ENCODE results near the gene FHL2. TPM values are rescaled to one million over a fixed set of nuclear protein-coding genes. Genes with fewer than 3 reads are reported as not detected.

The FHL2 gene
- total and polyA plus RNA-seq, 9 of the 15 experiments (the other 6 are each of a cell fraction or from before 2014, with no cell fraction given) = 7.5 to 33.1 (median 23.9) TPM

DNA sequence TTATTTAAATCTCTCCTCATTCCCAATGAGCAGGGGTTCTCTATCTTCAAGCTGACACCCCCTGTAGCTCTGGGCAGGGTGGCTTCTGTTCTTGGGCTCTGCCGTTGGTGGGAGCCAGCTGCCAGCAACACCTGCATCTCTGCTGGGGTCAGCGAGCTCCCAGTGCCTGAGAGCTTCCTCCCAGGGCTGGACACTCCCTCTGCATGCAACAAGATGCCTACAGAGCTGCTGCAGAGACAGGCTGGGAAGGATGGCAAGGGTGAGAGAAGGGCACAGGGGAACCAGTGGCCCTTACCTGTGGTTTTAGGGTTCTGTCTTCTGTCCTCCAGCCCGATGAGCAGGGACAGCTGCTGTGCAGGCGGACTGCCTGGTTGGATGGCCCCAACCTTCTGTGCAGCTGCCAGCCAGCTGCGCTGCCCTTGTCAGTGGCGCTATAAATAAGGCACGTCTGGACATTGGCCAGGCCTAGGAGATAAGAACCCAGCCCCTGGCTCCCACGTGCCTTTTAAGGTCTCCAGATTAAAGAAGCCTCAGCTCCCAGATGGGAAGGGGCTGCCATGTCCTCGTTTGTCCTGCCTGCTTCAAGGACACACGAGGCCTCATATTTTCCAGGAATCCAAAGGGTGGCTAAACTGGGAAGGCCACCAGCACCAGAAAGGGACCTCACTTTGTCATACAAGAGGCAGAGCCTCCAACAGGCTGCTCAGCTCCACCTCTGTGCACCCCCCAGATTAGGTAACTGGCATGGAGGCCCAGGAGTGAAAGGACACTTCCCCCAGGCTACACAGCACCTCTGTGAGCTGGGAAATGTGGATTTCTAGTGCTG lies 39.5 kb upstream of the FHL2 start (continued):
- TF ChIP-seq TFAM (CRISPR knock-in tag; conservative IDR thresholded peaks at IDR 0.05) (no peak), ZNF23 (CRISPR knock-in tag; IDR thresholded peaks at IDR 0.05) (no peak), SOX6 (IDR thresholded peaks at IDR 0.05) (peak; percentile 15; the same call in 1 of the 2 replicates), XRCC4 (IDR thresholded peaks at IDR 0.05; ENCODE audit: extremely low read depth, insufficient read depth, insufficient read length) (no peak), PURB (CRISPR knock-in tag; IDR thresholded peaks at IDR 0.05; ENCODE audit: low read depth) (no peak), BRD9 (IDR thresholded peaks at IDR 0.05; ENCODE audit: low read depth, partially characterized antibody) (no peak), RFX1 (IDR thresholded peaks at IDR 0.05) (no peak), MCM3 (IDR thresholded peaks at IDR 0.05) (no peak), NONO (IDR thresholded peaks at IDR 0.05; ENCODE audit: low read depth in 2 of 2, low read length in 1 of 2) (no peak), PCBP2 (IDR thresholded peaks at IDR 0.05; ENCODE audit: low read depth, low read length, poor library complexity, severe bottlenecking) (no peak), ATF1 (CRISPR knock-in tag; IDR thresholded peaks at IDR 0.05) (no peak), ATF1 (tag; IDR thresholded peaks at IDR 0.05) (peak; percentile 36; the same call in 1 of the 2 replicates), CTBP1 (IDR thresholded peaks at IDR 0.05; ENCODE audit: borderline replicate concordance) (no peak; the same call in 1 of the 2 replicates), BACH1 (tag; IDR thresholded peaks at IDR 0.05) (no peak; the same call in 1 of the 2 replicates), ZNF174 (CRISPR knock-in tag; IDR thresholded peaks at IDR 0.05) (no peak), PTRF (tag; IDR thresholded peaks at IDR 0.05) (no peak), PHF20 (IDR thresholded peaks at IDR 0.05; ENCODE audit: partially characterized antibody) (no peak), CBX1 (IDR thresholded peaks at IDR 0.05; ENCODE audit: low read depth) (no peak)
- TF ChIP-seq, protein P1, sequence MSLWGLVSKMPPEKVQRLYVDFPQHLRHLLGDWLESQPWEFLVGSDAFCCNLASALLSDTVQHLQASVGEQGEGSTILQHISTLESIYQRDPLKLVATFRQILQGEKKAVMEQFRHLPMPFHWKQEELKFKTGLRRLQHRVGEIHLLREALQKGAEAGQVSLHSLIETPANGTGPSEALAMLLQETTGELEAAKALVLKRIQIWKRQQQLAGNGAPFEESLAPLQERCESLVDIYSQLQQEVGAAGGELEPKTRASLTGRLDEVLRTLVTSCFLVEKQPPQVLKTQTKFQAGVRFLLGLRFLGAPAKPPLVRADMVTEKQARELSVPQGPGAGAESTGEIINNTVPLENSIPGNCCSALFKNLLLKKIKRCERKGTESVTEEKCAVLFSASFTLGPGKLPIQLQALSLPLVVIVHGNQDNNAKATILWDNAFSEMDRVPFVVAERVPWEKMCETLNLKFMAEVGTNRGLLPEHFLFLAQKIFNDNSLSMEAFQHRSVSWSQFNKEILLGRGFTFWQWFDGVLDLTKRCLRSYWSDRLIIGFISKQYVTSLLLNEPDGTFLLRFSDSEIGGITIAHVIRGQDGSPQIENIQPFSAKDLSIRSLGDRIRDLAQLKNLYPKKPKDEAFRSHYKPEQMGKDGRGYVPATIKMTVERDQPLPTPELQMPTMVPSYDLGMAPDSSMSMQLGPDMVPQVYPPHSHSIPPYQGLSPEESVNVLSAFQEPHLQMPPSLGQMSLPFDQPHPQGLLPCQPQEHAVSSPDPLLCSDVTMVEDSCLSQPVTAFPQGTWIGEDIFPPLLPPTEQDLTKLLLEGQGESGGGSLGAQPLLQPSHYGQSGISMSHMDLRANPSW (CRISPR knock-in tag; IDR thresholded peaks at IDR 0.05) = no peak
- TF ChIP-seq, protein P2, sequence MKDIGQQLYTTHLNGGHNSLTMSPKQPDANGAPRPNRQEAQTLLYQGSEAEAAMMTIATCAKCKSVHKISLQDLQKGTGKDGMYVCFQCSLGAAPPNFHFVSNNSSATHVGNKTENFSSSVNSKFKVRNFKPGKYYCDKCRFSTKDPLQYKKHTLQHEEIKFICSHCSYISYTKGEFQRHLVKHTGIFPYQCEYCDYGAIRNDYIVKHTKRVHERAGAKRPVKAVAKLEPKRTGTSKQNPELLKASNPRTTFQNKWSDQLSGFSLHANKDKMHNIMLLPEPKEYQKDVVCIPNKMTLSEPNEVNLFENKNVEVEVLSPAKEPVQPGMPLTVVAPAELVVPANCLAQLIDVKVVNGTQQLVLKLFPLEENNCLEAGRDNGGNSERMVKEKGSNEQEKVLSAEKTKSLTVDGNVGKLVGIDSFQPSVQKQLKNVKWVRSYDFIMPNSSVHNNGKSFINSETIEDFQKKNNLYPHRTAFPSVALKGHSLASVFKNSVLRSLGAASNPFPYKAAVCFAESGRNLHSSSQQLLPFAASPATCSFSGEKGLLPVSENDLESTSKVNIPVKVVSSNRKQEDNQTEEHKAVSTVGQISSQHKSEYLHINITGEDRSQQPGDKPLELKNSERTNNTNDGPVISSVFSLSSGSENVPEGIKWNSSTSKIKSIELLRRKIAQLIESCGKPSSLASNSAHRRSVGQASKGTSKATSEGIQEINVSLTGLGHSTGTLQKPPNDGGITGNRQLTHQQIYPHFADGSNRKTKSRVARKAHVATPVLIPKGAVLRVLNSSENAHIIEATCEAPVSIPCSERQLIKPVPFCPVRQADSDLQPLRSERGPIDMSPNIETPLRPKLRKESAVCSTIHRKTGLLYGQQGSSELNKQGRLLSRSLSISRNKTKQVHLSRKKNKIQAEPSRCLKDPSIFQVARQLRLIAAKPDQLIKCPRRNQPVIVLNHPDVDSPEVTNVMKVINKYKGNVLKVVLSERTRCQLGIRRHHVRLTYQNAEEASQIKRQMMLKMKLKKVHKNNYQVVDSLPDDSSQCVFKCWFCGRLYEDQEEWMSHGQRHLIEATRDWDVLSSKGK (CRISPR knock-in tag; IDR thresholded peaks at IDR 0.05) = no peak
- TF ChIP-seq, protein P3, sequence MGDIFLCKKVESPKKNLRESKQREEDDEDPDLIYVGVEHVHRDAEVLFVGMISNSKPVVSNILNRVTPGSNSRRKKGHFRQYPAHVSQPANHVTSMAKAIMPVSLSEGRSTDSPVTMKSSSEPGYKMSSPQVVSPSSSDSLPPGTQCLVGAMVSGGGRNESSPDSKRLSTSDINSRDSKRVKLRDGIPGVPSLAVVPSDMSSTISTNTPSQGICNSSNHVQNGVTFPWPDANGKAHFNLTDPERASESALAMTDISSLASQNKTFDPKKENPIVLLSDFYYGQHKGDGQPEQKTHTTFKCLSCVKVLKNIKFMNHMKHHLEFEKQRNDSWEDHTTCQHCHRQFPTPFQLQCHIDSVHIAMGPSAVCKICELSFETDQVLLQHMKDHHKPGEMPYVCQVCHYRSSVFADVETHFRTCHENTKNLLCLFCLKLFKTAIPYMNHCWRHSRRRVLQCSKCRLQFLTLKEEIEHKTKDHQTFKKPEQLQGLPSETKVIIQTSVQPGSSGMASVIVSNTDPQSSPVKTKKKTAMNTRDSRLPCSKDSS (IDR thresholded peaks at IDR 0.05; ENCODE audit: low read depth, partially characterized antibody) = no peak
